Adrenal gland (tissue), 12 donors: ENCODE data around the gene CEMIP2. TPM values are rescaled to one million over a fixed set of nuclear protein-coding genes. Genes with fewer than 3 reads are reported as not detected.

Experiments
- DNase-seq, 7 donors: peaks; one replicate each; pipeline ENCODE4 v3.0.0-alpha.2; 2019 to 2020
- H3K27ac ChIP-seq, 5 donors: fragments of 200-600 bp; sonication (generic) in 4 of 5; 1 replicate in 3 of 5; 2 replicates in 2 of 5; pipeline versions ENCODE4 v1.5.1 to v1.8.0; 2016 to 2020; ENCODE audit warnings: mild to moderate bottlenecking in 1 of 5
- H3K27me3 ChIP-seq: fragments of 200-600 bp; 2 replicates; pipeline ENCODE4 v1.8.0; 2021
- H3K36me3 ChIP-seq, 2 donors: fragments of 200-600 bp; replicated peaks in 1 of 2; 1 replicate in 1 of 2; 2 replicates in 1 of 2; pipeline versions ENCODE4 v1.5.1 to v1.8.0; 2018 to 2022
- H3K4me1 ChIP-seq, 2 donors: fragments of 200-600 bp; replicated peaks in 1 of 2; 1 replicate in 1 of 2; 2 replicates in 1 of 2; pipeline versions ENCODE4 v1.5.1 to v1.8.0; 2018 to 2021
- H3K4me3 ChIP-seq, 4 donors: fragments of 200-600 bp; sonication (generic) in 3 of 4; one replicate each; pipeline ENCODE4 v1.5.1; 2016 to 2018
- H3K9me3 ChIP-seq, 3 donors: fragments of 200-600 bp; sonication (generic) in 1 of 3; replicated peaks in 1 of 3; 1 replicate in 2 of 3; 2 replicates in 1 of 3; pipeline versions ENCODE4 v1.5.1 to v1.8.0; 2016 to 2021
- POLR2A ChIP-seq, 2 donors: fragments of 450-650 bp; IDR thresholded peaks; one replicate each; pipeline ENCODE4 v1.6.1; 2017; ENCODE audit warnings: antibody characterized with exemption in 2 of 2, mild to moderate bottlenecking in 2 of 2, moderate library complexity in 1 of 2
- WGBS, 4 donors: extraction: QIAGEN DNeasy Blood & Tissue Kit in 2 of 4; methylation state at CpG; one replicate each; pipeline versions ENCODE4 v1.1.5 to v1.1.7; 2013 to 2017; 5-methylcytosine and 5-hydroxymethylcytosine counted together
- intact Hi-C, 2 donors: fragments of 100-400 bp; cut with DNase I; formaldehyde crosslinking; loops; one replicate each; pipeline versions ENCODE4 v1.14.1 to v1.15.0; 2022 to 2023
- polyA plus RNA-seq, 3 donors: library from polyadenylated mRNA; stranded (reverse); fragments of 200-250 nt in 2 of 3; fragments of 350-450 nt in 1 of 3; fragmentation: Illumina TruSeq in 1 of 3; extraction: RNeasy Lipid Tissue Mini Kit (QIAGEN cat#74804) in 1 of 3; gene quantifications; one replicate each; pipeline ENCODE4 v1.2.3, GENCODE V29; 2013 to 2014
- total RNA-seq, 9 donors: library from RNA; depleted of rRNA in 4 of 9; stranded (reverse); fragments of >200 nt in 4 of 9; fragments of 120-200 nt in 1 of 9; fragmentation: NEBNext Ultra II Directional in 1 of 9; extraction: Animal tissue kit (Norgen Biotek cat#: 25700) in 1 of 9; gene quantifications; one replicate each; pipeline versions ENCODE4 v1.1.0 to v1.2.4, GENCODE V29; 2013 to 2023
- TF ChIP-seq, protein P1 (sequence below), 6 experiments: fragments of 450-650 bp in 4 of 6; fragments of 200-600 bp in 2 of 6; sonication (generic) in 1 of 6; IDR thresholded peaks; 1 replicate in 5 of 6; 2 replicates in 1 of 6; pipeline versions ENCODE4 v1.5.1 to v1.8.0; 2016 to 2021; ENCODE audit warnings: antibody characterized with exemption in 6 of 6, mild to moderate bottlenecking in 2 of 6, moderate library complexity in 1 of 6
- donor health status: healthy with polysubstance abuse.
- donor health status: Bipolar disorder and iron deficiency.
- donor health status: DM: yes; HTN: yes; CAD: no.
- donor health status: DM: no; HTN: no; CAD: no.
- donor health status: DM: no; HTN: no; CAD: no.
- donor health status: DM: yes; HTN: yes; CAD: no.

Gene CEMIP2
- total and polyA plus RNA-seq, 12 donors: 6.8 to 84.6 (median 24.0) TPM

DNA sequence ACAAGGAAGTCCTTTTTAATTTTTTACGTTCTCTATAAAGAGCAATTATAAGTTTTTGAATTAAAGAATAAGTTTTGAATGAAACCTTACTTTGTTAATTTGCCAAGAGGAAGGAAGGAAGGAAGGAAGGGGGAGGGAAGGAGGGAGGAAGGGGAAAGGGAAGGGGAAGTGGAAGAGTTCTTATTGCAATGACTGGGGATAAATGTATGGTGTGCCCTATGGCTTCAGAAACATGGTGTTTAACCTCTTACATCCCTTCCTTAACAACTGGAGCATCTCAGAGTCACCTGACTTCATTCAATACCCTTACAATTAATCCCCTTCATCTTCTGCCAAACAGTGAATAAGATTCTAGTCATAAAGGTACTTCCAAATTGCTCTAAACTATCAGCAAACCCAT, 16.0 kb downstream of the CEMIP2 start:
- H3K4me1 ChIP-seq: peaks cover 6 to 16% of the 10 kb centered on the region in 2 donors

DNA sequence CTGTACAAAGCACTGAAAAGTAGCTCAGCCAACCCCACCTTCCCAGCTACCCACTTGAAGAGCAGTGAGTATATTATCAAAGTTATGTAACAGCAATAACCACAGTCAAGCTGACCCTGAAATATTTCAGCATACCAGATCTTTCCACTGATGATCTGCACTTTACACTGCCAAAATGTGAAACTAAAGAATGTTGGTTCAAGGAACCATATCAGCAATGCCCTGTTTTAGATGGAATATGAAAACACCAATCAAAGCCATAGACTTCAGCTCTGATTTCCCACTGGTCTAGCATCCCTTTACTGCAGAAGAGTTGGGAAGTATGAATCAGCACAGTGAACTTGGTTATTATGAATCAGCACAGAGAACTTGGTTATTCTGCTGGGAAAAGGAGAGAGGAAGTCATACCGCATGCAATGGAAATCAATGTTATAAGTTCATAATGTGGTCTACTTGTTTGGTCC, 20.0 kb downstream of the CEMIP2 start:
- Histone ChIP-seq H3K27me3 (no peaks in the 10 kb centered on the region), H3K4me1 (peaks cover 0 to 6% of the 10 kb centered on the region in 2 donors), H3K36me3 (no peaks in the 10 kb centered on the region), H3K9me3 (no peaks in the 10 kb centered on the region), H3K27ac (peak overlapping the region in 2 of 5 donors; percentile 26 to 32), H3K4me3 (no peak overlapping the region)
- intact Hi-C loops: no loop called here
- WGBS, 4 donors: 37 to 93% (median 61%) methylated on average over 1 of the region's 1 CpG
- TF ChIP-seq POLR2A (IDR thresholded peaks at IDR 0.05): peak in 1 of 2 donors; percentile 5
- TF ChIP-seq, protein P1, sequence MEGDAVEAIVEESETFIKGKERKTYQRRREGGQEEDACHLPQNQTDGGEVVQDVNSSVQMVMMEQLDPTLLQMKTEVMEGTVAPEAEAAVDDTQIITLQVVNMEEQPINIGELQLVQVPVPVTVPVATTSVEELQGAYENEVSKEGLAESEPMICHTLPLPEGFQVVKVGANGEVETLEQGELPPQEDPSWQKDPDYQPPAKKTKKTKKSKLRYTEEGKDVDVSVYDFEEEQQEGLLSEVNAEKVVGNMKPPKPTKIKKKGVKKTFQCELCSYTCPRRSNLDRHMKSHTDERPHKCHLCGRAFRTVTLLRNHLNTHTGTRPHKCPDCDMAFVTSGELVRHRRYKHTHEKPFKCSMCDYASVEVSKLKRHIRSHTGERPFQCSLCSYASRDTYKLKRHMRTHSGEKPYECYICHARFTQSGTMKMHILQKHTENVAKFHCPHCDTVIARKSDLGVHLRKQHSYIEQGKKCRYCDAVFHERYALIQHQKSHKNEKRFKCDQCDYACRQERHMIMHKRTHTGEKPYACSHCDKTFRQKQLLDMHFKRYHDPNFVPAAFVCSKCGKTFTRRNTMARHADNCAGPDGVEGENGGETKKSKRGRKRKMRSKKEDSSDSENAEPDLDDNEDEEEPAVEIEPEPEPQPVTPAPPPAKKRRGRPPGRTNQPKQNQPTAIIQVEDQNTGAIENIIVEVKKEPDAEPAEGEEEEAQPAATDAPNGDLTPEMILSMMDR (IDR thresholded peaks at IDR 0.05): no peak
- no peak for DNase-seq

More for the DNA sequence above, 16.0 kb downstream of the CEMIP2 start:
- H3K4me3 ChIP-seq: no peak overlapping the region
- WGBS, 4 donors: 53 to 79% (median 66%) methylated on average over 1 of the region's 1 CpG
- H3K27ac ChIP-seq: no peak overlapping the region
- TF ChIP-seq, protein P1 (IDR thresholded peaks at IDR 0.05): no peak
- TF ChIP-seq POLR2A (IDR thresholded peaks at IDR 0.05): no peak
- no peaks in the 10 kb centered on the region for H3K27me3 ChIP-seq
- no peaks in the 10 kb centered on the region for H3K36me3 ChIP-seq
- intact Hi-C loops: no loop called here
- no peak for DNase-seq
- H3K9me3 ChIP-seq: no peaks in the 10 kb centered on the region

DNA sequence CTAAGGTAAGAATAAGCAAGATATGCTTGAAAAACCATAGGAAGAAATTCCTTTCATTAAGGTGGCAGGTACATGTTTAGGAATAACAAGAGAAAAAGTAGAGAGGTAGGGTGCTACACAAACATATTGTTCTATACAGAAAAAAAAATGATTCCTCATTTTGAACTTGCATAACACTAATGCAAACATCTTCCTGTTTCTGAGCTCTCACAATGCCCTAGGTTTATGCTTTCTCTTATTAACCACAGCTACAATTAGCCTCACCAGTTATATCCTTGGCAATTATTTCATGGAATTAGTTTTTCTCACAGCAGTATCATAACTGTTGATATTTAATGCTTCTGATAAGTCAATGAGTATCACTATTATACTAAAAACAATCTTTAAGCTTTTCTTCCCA, 20.7 kb downstream of the CEMIP2 start:
- Histone ChIP-seq H3K27ac (no peak overlapping the region), H3K4me3 (no peak overlapping the region), H3K27me3 (no peaks in the 10 kb centered on the region), H3K9me3 (no peaks in the 10 kb centered on the region), H3K36me3 (no peaks in the 10 kb centered on the region), H3K4me1 (peaks cover 0 to 6% of the 10 kb centered on the region in 2 donors)
- TF ChIP-seq, protein P1 (IDR thresholded peaks at IDR 0.05): no peak
- no peak for TF ChIP-seq POLR2A (IDR thresholded peaks at IDR 0.05)
- no peak for DNase-seq
- intact Hi-C loops: no loop called here

DNA sequence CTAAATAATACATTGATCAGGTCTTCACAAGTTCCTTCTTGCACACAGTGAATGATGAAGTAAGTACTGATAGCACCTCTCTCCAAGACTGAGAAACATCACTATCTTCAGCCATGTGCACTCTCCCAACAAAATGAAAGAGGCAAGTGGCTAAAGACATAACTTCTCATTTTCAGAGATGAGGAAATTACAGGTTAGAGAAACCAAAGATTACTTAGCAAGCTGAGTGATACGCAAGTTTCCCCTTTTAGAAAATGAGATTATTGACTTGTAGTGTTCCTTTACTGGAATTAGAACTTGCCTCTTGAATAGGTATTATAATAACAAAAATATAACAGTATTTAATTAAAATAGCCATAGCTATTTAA, 21.6 kb downstream of the CEMIP2 start:
- Histone ChIP-seq H3K4me3 (no peak overlapping the region), H3K27me3 (no peaks in the 10 kb centered on the region), H3K27ac (no peak overlapping the region), H3K36me3 (no peaks in the 10 kb centered on the region), H3K9me3 (no peaks in the 10 kb centered on the region), H3K4me1 (peaks cover 0 to 6% of the 10 kb centered on the region in 2 donors)
- DNase-seq: no peak
- intact Hi-C loops: no loop called here
- WGBS, 4 donors: 77 to 89% (median 85%) methylated on average over 1 of the region's 1 CpG
- TF ChIP-seq POLR2A (IDR thresholded peaks at IDR 0.05): no peak
- TF ChIP-seq, protein P1 (IDR thresholded peaks at IDR 0.05): no peak
